Activated T-cell treated with anti-CD3 and anti-CD28 coated beads, Interleukin-2, amount 50 U/mL, for 24 hours (primary cell): ENCODE data around the gene CAMK2D.
"Not testable (repeated sequence)": the region's sequence is repeated elsewhere in the genome, so short reads cannot be mapped to it uniquely, and the experiment has no call there.

Experiments used
- DNase-seq: peaks from one replicate; pipeline ENCODE4 v3.0.0-alpha.2; 2020
- H3K27ac Mint-ChIP-seq: 2 replicates; pipeline ENCODE4 v1.8.0; 2020; ENCODE audit warnings: mild to moderate bottlenecking, mixed read lengths
- H3K27me3 Mint-ChIP-seq: 2 replicates; pipeline ENCODE4 v1.8.0; 2020; ENCODE audit warnings: mixed read lengths
- H3K36me3 Mint-ChIP-seq: 2 replicates; pipeline ENCODE4 v1.8.0; 2020; ENCODE audit warnings: low read depth, mixed read lengths
- H3K4me1 Mint-ChIP-seq: 2 replicates; pipeline ENCODE4 v1.8.0; 2020; ENCODE audit warnings: low read depth, mixed read lengths
- H3K4me3 Mint-ChIP-seq: 2 replicates; pipeline ENCODE4 v1.8.0; 2020; ENCODE audit warnings: mild to moderate bottlenecking, moderate library complexity, mixed read lengths
- H3K9me3 Mint-ChIP-seq: 2 replicates; pipeline ENCODE4 v1.8.0; 2020; ENCODE audit warnings: mixed read lengths

CAMK2D gene

DNA sequence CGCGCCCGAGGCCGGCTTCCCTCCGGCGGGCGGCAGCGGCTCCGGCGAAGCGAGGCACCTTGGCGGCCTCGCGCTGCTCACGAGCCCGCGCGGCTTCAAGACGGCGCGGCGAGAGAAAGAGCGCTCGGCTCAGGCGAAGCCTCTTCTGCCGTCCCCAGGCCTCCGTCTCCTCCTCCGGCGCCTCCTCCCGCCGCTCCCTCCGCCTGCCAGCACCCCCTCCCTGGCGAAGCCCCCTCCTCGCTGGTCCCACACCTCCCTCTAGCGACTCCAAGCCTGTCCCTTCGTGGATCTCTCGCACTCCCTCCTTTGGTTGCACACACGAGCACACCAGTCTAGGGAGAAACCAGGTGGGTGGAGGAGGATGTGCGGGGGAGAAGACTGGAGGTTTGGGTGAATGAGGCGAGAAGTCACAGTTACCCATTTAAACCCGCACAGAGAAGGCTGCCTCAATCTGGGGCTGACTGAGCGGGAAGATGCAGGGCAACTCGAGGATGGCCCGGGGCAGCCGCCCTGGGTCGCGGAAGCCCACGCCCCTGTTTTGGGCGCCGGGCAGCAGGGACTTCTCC, at the start of gene CAMK2D:
CAMK2D (minus strand) TSS at position 119 of the 566 bp plus-strand sequence. CDS start 670 bp downstream, outside the sequence.
- peak within 1 kb of the TSS; percentile 88 for H3K4me3 Mint-ChIP-seq
- peaks cover 49% of the 10 kb centered on the region for H3K4me1 Mint-ChIP-seq
- no peaks in the 10 kb centered on the region for H3K9me3 Mint-ChIP-seq
- DNase-seq, result peak; percentile 89
- H3K27ac Mint-ChIP-seq, result peak within 1 kb of the TSS; percentile 96
- peaks cover 43% of the 10 kb centered on the region for H3K36me3 Mint-ChIP-seq
- no peaks in the 10 kb centered on the region for H3K27me3 Mint-ChIP-seq

DNA sequence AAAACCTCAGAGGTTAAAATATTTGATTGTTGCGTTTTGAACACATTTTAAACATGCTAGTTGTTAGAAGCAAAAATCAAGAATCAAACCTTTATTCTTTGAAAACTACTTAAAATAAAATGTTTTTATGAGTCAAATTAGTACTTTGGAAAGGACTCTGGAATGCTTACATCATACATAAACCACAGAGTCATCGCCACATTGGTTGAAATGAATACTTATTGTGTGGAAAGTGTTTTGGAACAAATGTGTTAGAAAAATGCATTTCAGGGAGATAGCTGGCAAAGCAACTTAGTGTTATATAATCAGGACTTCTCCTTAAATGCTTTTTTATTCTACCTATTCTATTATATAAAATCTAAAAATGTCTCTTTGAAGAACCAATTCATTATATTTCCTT, 49.4 kb upstream of the CAMK2D start:
- Mint-ChIP-seq H3K9me3 (no peaks in the 10 kb centered on the region), H3K4me3 (no peak overlapping the region), H3K36me3 (no peaks in the 10 kb centered on the region), H3K27ac (no peak overlapping the region), H3K4me1 (peaks cover 10% of the 10 kb centered on the region), H3K27me3 (no peaks in the 10 kb centered on the region)
- DNase-seq, result no peak

DNA sequence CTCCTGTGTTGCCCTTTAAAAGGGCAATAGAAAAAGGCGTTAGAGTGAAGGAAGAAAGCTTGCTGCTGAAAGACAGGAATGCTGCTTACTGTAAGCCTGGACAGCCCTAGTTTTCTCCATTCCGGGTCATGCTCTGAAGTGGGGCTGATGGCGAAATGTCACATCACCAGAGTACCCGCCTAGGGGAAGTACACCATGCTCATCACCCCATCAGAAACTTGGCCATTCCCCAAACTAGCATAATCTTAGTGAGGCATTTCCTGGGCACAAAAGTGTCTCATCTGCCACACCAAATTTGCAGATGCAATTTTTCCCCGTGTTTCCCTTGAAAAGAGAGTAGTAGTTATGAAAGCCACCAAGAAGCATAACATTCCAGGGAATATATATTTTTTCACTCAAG, 47.8 kb upstream of the CAMK2D start:
- Mint-ChIP-seq H3K27ac (no peak overlapping the region), H3K4me3 (no peak overlapping the region), H3K9me3 (no peaks in the 10 kb centered on the region), H3K4me1 (peaks cover 7% of the 10 kb centered on the region), H3K36me3 (no peaks in the 10 kb centered on the region), H3K27me3 (no peaks in the 10 kb centered on the region)
- no peak for DNase-seq

- Mint-ChIP-seq H3K4me3 (no peak overlapping the region), H3K4me1 (peaks cover 7% of the 10 kb centered on the region), H3K27me3 (no peaks in the 10 kb centered on the region), H3K36me3 (no peaks in the 10 kb centered on the region), H3K9me3 (peaks cover 4% of the 10 kb centered on the region), H3K27ac (no peak overlapping the region)
- no peak for DNase-seq
Observed at GRCh38 chr4:113806850-113807249, 45.3 kb upstream of the CAMK2D start.

DNA sequence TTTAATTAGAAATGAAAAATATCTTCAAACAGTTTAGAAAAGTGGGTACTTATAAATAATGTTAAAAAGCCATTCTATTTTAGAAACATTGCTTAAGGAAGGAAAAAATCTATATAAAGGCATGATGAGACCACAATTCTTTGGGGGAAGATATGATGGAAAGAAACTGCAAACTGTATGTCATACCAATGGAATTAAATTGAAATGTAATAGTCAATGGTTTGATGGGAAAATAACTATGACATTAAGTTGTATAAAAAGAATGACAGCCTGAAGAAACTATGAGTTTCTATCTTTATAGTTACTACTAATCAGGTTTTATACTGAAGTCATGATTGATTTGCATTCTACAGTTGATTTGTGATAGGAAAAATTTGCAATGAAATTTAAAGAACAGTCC, 40.3 kb upstream of the CAMK2D start:
- Mint-ChIP-seq H3K4me3 (no peak overlapping the region), H3K36me3 (no peaks in the 10 kb centered on the region), H3K9me3 (peaks cover 8% of the 10 kb centered on the region), H3K27ac (no peak overlapping the region), H3K27me3 (no peaks in the 10 kb centered on the region), H3K4me1 (no peaks in the 10 kb centered on the region)
- no peak for DNase-seq

GRCh38 chr4:113796381-113796780, 34.8 kb upstream of the CAMK2D start:
- not testable (repeated sequence) for H3K4me1 Mint-ChIP-seq, DNase-seq, H3K36me3 Mint-ChIP-seq, H3K27ac Mint-ChIP-seq, H3K27me3 Mint-ChIP-seq, H3K4me3 Mint-ChIP-seq
- peaks cover 36% of the 10 kb centered on the region for H3K9me3 Mint-ChIP-seq

DNA sequence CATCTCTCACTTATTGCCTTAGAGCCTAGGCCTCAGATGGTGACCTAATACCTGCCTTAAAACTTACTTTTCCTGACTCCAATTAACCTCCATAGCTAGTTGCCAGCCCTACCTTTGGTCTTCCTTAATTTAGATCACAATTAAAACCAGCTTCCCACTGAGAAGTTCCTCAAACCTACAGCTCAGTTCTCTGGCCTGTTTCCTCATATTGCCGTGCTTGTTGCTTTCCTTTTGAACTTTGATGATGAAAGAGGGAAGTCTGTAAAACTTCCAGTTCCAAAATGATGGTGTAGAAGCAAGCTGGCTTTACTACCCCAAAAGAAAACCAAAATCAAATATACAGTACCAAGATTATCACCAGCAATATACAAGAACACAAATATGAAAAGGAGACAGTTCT, 28.9 kb upstream of the CAMK2D start:
- peaks cover 38% of the 10 kb centered on the region for H3K9me3 Mint-ChIP-seq
- H3K4me1 Mint-ChIP-seq, result no peaks in the 10 kb centered on the region
- peaks cover 10% of the 10 kb centered on the region for H3K36me3 Mint-ChIP-seq
- H3K27me3 Mint-ChIP-seq, result no peaks in the 10 kb centered on the region
- no peak overlapping the region for H3K4me3 Mint-ChIP-seq
- DNase-seq, result no peak
- H3K27ac Mint-ChIP-seq, result no peak overlapping the region

- no peak for DNase-seq
- peaks cover 10% of the 10 kb centered on the region for H3K36me3 Mint-ChIP-seq
- no peak overlapping the region for H3K4me3 Mint-ChIP-seq
- H3K27ac Mint-ChIP-seq, result no peak overlapping the region
- peaks cover 29% of the 10 kb centered on the region for H3K9me3 Mint-ChIP-seq
- H3K27me3 Mint-ChIP-seq, result no peaks in the 10 kb centered on the region
- peaks cover 13% of the 10 kb centered on the region for H3K4me1 Mint-ChIP-seq
Observed at GRCh38 chr4:113788888-113789287, 27.4 kb upstream of the CAMK2D start.

GRCh38 chr4:113785781-113786180, 24.2 kb upstream of the CAMK2D start:
- no peaks in the 10 kb centered on the region for H3K36me3 Mint-ChIP-seq
- no peak overlapping the region for H3K4me3 Mint-ChIP-seq
- H3K27ac Mint-ChIP-seq, result no peak overlapping the region
- peaks cover 32% of the 10 kb centered on the region for H3K4me1 Mint-ChIP-seq
- H3K27me3 Mint-ChIP-seq, result no peaks in the 10 kb centered on the region
- peaks cover under 1% of the 10 kb centered on the region for H3K9me3 Mint-ChIP-seq
- no peak for DNase-seq

GRCh38 chr4:113784497-113785250, 23.1 kb upstream of the CAMK2D start:
- H3K36me3 Mint-ChIP-seq, result no peaks in the 10 kb centered on the region
- H3K9me3 Mint-ChIP-seq, result no peaks in the 10 kb centered on the region
- no peaks in the 10 kb centered on the region for H3K27me3 Mint-ChIP-seq
- peaks cover 32% of the 10 kb centered on the region for H3K4me1 Mint-ChIP-seq
- DNase-seq, result no peak
- H3K27ac Mint-ChIP-seq, result peak overlapping the region; percentile 6
- no peak overlapping the region for H3K4me3 Mint-ChIP-seq

GRCh38 chr4:113783701-113784100, 22.2 kb upstream of the CAMK2D start:
- Mint-ChIP-seq H3K27me3 (no peaks in the 10 kb centered on the region), H3K9me3 (no peaks in the 10 kb centered on the region), H3K36me3 (no peaks in the 10 kb centered on the region), H3K4me1 (peaks cover 32% of the 10 kb centered on the region), H3K4me3 (no peak overlapping the region), H3K27ac (peak overlapping the region; percentile 4)
- DNase-seq, result no peak

GRCh38 chr4:113783289-113783688, 21.8 kb upstream of the CAMK2D start:
- no peak for DNase-seq
- Mint-ChIP-seq H3K36me3 (no peaks in the 10 kb centered on the region), H3K4me3 (no peak overlapping the region), H3K27ac (peak overlapping the region; percentile 4), H3K4me1 (peaks cover 32% of the 10 kb centered on the region), H3K27me3 (no peaks in the 10 kb centered on the region), H3K9me3 (no peaks in the 10 kb centered on the region)

GRCh38 chr4:113781439-113782040, 20.0 kb upstream of the CAMK2D start:
- Mint-ChIP-seq H3K9me3 (no peaks in the 10 kb centered on the region), H3K27ac (no peak overlapping the region), H3K27me3 (no peaks in the 10 kb centered on the region), H3K36me3 (no peaks in the 10 kb centered on the region), H3K4me3 (no peak overlapping the region), H3K4me1 (peaks cover 32% of the 10 kb centered on the region)
- DNase-seq, result no peak

DNA sequence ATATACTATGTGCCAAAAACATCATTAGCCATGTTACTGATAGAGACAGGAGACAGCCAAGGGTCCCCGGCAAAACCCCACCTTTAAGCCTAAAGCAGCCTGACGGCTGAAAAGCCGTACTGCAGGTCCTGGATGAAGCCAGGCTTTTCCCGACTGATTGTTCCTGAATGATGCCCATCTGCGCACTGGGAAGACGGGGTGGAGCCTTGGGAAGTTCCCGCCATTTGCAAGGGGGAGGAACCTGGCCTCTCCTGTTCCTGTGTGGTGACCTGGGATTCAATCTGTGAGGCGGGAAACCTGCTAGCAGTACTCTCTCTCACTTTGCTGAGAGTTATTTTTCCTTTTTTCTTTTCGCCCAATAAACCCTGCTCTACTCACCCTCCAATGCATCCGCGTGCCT, 15.1 kb upstream of the CAMK2D start:
- peaks cover 15% of the 10 kb centered on the region for H3K4me1 Mint-ChIP-seq
- no peaks in the 10 kb centered on the region for H3K36me3 Mint-ChIP-seq
- DNase-seq, result no peak
- H3K27me3 Mint-ChIP-seq, result no peaks in the 10 kb centered on the region
- no peak overlapping the region for H3K27ac Mint-ChIP-seq
- H3K9me3 Mint-ChIP-seq, result no peaks in the 10 kb centered on the region
- no peak overlapping the region for H3K4me3 Mint-ChIP-seq

- Mint-ChIP-seq H3K27ac (no peak overlapping the region), H3K36me3 (no peaks in the 10 kb centered on the region)
Observed at GRCh38 chr4:113776016-113776415, 14.5 kb upstream of the CAMK2D start.

More at GRCh38 chr4:113776016-113776415, 14.5 kb upstream of the CAMK2D start:
- no peaks in the 10 kb centered on the region for H3K27me3 Mint-ChIP-seq
- no peak for DNase-seq
- H3K4me1 Mint-ChIP-seq, result peaks cover 14% of the 10 kb centered on the region
- H3K4me3 Mint-ChIP-seq, result no peak overlapping the region
- no peaks in the 10 kb centered on the region for H3K9me3 Mint-ChIP-seq
